ENCODE data around the gene LYL1.

The LYL1 gene

DNA sequence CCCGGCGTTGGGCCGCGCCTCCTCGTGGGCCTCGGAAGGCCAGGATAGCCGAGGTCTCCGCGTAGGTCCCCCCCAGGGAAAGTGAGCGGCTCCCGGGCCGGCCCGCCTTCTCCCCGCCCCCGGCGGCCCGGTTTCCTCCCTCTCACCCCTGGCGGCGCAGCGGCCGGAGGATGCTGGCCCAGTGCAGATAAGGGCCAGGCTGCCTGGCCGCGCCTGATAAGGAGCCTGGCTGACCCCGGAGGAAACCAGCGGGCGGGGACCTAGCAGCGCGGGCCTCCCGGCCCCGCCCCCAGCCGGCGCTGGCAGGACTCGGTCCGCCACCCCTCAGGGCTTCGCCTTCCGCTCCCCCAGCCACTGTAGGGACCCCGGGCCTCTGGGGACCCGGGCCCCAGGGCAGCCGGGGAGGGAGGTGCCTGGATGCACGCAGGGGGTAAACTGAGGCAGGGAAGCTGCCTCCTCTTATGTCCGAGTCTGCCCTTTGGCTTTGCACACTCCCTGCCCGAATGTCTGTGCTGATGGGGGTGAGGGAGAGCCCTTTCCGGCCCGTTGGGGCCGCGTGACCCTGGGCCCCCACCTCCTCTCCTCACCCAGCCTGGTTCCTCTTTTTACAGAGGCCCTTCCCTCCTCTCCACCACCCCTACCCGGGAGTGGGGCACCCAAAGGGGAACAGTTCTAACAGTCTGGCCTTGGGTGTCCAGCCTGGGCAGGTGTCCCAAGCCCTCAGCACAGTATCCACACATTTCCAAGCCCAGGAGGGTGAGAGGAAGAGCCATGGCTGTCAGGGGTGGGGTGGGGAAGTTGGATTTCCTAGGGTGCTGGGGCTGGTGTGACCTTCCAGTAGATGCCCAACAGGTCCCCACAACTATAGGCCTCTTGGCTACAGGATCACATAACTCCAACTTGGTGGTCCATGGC, at the start of gene LYL1:
LYL1 (minus strand) TSS at position 193 of the 915 bp plus-strand sequence. CDS start 1,687 bp downstream, outside the sequence.
- TF ChIP-seq, protein P1, sequence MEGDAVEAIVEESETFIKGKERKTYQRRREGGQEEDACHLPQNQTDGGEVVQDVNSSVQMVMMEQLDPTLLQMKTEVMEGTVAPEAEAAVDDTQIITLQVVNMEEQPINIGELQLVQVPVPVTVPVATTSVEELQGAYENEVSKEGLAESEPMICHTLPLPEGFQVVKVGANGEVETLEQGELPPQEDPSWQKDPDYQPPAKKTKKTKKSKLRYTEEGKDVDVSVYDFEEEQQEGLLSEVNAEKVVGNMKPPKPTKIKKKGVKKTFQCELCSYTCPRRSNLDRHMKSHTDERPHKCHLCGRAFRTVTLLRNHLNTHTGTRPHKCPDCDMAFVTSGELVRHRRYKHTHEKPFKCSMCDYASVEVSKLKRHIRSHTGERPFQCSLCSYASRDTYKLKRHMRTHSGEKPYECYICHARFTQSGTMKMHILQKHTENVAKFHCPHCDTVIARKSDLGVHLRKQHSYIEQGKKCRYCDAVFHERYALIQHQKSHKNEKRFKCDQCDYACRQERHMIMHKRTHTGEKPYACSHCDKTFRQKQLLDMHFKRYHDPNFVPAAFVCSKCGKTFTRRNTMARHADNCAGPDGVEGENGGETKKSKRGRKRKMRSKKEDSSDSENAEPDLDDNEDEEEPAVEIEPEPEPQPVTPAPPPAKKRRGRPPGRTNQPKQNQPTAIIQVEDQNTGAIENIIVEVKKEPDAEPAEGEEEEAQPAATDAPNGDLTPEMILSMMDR (IDR thresholded peaks at IDR 0.05; ENCODE audit: unreplicated experiment in 3 of 3), result no peak
- Mint-ChIP-seq H3K4me3 (peak within 1 kb of the TSS in 2 of 3 experiments; percentile 25 to 60), H3K9me3 (no peaks in the 10 kb centered on the region), H3K27ac (no peak within 1 kb of the TSS), H3K27me3 (ENCODE audit: low read depth) (peaks cover 54% of the 10 kb centered on the region), H3K4me1 (peaks cover 18% of the 10 kb centered on the region), H3K36me3 (ENCODE audit: low read depth) (peaks cover 6% of the 10 kb centered on the region)

DNA sequence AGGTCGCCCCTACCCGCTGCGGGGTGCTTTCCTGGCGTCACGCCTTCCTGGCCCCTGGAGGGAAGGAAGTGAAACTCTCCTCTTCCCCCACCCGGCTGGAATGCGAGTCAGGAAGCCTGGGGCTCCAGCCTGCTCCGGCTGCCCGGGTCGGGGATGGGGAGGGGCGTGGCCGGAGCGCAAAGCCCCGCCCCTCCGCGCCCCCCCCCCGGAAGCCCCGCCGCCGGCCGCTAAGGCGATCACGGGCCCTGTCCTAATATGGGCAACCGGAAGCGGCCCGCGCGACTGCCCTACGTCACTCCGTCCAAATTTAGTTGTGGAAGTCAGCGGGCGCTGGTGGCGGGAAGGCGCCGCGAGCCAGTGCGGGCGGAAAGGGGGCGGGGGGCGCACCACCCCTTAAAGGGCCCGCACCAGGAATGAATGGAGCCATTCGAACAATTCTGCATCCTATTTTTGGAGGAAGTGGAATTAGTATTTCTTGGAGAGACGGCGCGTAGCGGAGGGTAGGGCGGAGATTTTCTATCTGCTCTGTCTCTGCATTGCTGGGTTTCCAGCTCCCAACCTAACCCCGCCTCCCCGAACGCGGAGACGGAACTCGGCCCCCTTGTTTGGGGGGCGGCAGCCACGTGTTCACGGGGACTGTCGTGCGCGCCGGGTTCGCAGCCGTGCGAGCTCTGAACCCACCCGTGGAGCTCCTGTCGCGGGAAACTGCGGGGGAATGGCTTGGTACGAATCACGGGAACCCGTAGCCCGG, 49.1 kb upstream of the LYL1 start:
- H3K36me3 Mint-ChIP-seq (ENCODE audit: low read depth), result peaks cover 15% of the 10 kb centered on the region
- TF ChIP-seq, protein P1 (IDR thresholded peaks at IDR 0.05; ENCODE audit: unreplicated experiment in 3 of 3), result peak in 1 of 3 experiments; percentile 7
- H3K27me3 Mint-ChIP-seq (ENCODE audit: low read depth), result peaks cover 5% of the 10 kb centered on the region
- H3K9me3 Mint-ChIP-seq, result no peaks in the 10 kb centered on the region
- H3K4me1 Mint-ChIP-seq, result peaks cover 11% of the 10 kb centered on the region
- peak overlapping the region; percentile 95 to 100 (median 96) for H3K27ac Mint-ChIP-seq
- H3K4me3 Mint-ChIP-seq, result peak overlapping the region; percentile 95 to 100 (median 100)

DNA sequence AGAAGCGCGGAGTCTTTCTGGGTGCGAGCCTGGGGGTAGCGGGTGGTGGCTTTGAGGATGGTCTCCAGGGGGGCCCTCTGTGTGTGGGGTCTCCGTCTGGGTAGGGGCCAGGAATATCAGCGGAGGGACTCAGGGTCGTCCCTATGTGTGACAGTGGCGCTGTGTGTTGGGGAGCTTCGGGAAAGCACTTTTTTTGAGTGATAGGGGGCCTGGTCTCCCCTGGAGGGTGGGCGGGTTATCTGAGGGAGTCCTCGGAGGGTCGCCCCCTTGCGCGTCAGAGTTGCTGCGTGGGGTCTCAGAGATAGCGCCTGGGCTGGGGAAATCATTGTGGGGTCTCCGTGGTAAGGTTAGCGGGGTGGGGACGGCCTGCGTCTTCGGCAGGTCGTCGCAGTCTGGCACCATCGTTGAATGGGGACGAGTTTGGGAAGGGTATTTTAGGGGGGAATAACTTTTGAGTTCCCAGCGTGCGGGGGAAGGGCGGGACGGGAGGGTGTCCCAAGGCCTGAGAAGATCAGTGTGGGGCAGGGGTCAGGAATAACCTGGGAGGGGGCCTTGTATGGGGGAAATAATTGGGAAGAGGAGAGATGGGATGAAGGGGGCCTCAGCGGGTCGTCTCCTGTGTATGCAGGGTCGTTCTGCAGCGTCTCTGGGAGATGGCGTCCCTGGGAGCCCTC, 48.4 kb upstream of the LYL1 start:
- TF ChIP-seq, protein P1 (IDR thresholded peaks at IDR 0.05; ENCODE audit: unreplicated experiment in 3 of 3), result no peak
- H3K4me1 Mint-ChIP-seq, result peaks cover 11% of the 10 kb centered on the region
- peaks cover 16% of the 10 kb centered on the region for H3K36me3 Mint-ChIP-seq (ENCODE audit: low read depth)
- H3K27ac Mint-ChIP-seq, result peak overlapping the region; percentile 95 to 100 (median 96)
- no peaks in the 10 kb centered on the region for H3K9me3 Mint-ChIP-seq
- peaks cover 5% of the 10 kb centered on the region for H3K27me3 Mint-ChIP-seq (ENCODE audit: low read depth)
- H3K4me3 Mint-ChIP-seq, result peak overlapping the region; percentile 95 to 100 (median 100)

DNA sequence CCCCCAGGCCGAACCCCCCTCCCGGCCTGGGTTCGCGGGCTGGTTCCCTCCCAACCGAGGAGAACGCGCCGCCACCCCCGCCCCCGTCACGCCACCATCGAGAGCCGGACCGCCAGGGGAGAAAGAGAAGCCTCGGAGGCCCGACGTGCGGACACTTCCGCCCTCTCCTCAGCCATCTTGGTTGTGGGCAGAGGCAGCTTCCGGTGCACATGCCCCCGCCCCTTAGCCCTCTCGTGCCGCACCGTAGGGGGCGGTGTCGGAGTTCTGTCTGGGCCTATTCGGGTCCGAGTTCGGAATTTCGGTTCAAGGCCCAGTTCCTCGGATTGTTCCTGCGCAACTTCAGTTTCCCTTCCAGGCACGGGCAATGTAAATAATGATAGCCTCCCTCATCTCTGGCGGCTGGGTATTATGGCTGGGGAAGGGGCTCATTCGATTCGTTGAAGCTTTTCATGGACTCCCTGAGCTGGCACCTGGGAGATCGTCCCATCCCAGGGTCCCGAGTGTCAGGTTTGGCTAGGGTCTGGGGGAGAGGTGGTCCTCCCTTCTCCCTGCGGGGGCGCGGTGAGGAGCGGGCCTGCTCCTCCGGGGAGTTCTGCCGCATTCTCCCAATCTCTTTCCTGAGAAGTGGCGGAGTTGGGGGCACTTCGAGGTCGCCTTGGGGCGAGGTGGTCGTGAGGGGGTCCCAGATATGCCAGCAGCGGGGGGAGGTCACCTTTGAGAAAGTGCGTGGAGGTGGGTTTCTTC, 47.7 kb upstream of the LYL1 start, which contains the start of the genes IER2 and STX10:
IER2 (plus strand) TSS at position 225 of the 744 bp plus-strand sequence. CDS start 2,776 bp downstream, outside the sequence.
STX10 (minus strand) TSS at position 189 of the 744 bp plus-strand sequence. CDS start 202 bp downstream, outside the sequence.
- Mint-ChIP-seq H3K27me3 (ENCODE audit: low read depth) (peaks cover 5% of the 10 kb centered on the region), H3K4me1 (peaks cover 11% of the 10 kb centered on the region)
- TF ChIP-seq, protein P1 (IDR thresholded peaks at IDR 0.05; ENCODE audit: unreplicated experiment in 3 of 3), result peak; percentile 42 to 69 (median 42)

More for the DNA sequence above, 47.7 kb upstream of the LYL1 start, which contains the start of the genes IER2 and STX10:
- Mint-ChIP-seq H3K36me3 (ENCODE audit: low read depth) (peaks cover 16% of the 10 kb centered on the region), H3K27ac (peak within 1 kb of the TSS; percentile 95 to 100 (median 96)), H3K4me3 (peak within 1 kb of the TSS; percentile 95 to 100 (median 100)), H3K9me3 (no peaks in the 10 kb centered on the region)
